ENCODE data around the gene HMGA1. TPM values are rescaled to one million over a fixed set of nuclear protein-coding genes. Genes with fewer than 3 reads are reported as not detected.

HMGA1 gene
- total and polyA plus RNA-seq, 2 of the 13 experiments (the other 11 are each of a cell fraction or from before 2014, with no cell fraction given): 117 to 145 TPM

DNA sequence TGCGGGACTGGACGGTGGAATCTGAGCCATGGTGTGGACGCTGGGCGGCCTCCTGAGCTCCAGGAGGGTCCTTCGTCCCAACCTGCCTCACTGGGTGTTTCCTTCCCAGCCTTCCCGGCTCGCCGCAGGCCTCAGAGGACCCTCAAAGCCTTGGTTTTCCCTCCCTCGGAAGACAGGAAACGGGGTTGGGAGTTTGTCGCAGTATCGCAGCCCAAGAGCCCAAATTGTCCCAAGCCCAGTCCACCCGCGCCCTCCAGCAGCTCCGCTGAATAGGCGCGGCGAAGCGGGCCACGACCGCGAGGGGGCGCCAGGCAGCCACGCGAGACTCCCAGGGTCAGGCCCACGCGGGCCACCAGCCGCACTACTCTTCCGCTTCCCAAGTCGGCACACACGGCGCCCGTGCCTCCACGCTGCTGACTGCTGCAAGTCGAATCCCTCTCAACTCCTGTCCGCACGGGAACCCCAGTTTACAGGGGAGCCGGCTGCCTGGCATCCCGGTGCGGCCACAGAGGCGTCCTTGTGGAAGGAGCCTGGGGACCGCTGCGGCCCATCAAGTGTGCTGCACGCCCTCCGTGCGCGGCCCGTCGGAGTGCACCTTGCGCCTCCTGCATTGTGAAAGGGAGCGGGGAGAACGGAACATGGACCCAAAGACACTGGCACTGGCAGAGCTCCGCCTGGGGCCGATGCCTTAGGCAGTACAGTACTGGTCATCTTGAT, 40.4 kb upstream of the HMGA1 start (continued):
- TF ChIP-seq CSRNP1 (CRISPR knock-in tag; IDR thresholded peaks at IDR 0.05): peak; percentile 82
- TF ChIP-seq ZNF225 (CRISPR knock-in tag; IDR thresholded peaks at IDR 0.05): peak; percentile 76
- peak; percentile 91 for TF ChIP-seq HDAC1 (CRISPR knock-in tag; IDR thresholded peaks at IDR 0.05)
- TF ChIP-seq DMTF1 (CRISPR knock-in tag; IDR thresholded peaks at IDR 0.05): no peak
- no peak for TF ChIP-seq RBAK (CRISPR knock-in tag; IDR thresholded peaks at IDR 0.05)
- no peak for TF ChIP-seq ZNF75D (CRISPR knock-in tag; IDR thresholded peaks at IDR 0.05; ENCODE audit: borderline replicate concordance)
- TF ChIP-seq SOX6 (IDR thresholded peaks at IDR 0.05): no peak
- TF ChIP-seq SOX6 (CRISPR knock-in tag; IDR thresholded peaks at IDR 0.05): peak; percentile 65
- TF ChIP-seq ZBTB20 (CRISPR knock-in tag; IDR thresholded peaks at IDR 0.05; ENCODE audit: borderline replicate concordance, low read depth): 0 out of 2 replicates have a peak, but pooled peaks have one; percentile 40
- TF ChIP-seq ZNF83 (CRISPR knock-in tag; IDR thresholded peaks at IDR 0.05; ENCODE audit: borderline replicate concordance): no peak
- TF ChIP-seq, protein P1, sequence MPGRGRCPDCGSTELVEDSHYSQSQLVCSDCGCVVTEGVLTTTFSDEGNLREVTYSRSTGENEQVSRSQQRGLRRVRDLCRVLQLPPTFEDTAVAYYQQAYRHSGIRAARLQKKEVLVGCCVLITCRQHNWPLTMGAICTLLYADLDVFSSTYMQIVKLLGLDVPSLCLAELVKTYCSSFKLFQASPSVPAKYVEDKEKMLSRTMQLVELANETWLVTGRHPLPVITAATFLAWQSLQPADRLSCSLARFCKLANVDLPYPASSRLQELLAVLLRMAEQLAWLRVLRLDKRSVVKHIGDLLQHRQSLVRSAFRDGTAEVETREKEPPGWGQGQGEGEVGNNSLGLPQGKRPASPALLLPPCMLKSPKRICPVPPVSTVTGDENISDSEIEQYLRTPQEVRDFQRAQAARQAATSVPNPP (CRISPR knock-in tag; IDR thresholded peaks at IDR 0.05): peak; percentile 71; the same call in 1 of the 2 replicates
- TF ChIP-seq HOXD1 (CRISPR knock-in tag; IDR thresholded peaks at IDR 0.05): no peak
- no peak for TF ChIP-seq MAZ (IDR thresholded peaks at IDR 0.05; ENCODE audit: borderline replicate concordance, low read depth, low read length)
- TF ChIP-seq MAZ (CRISPR knock-in tag; IDR thresholded peaks at IDR 0.05; ENCODE audit: low read depth): peak; percentile 39; the same call in 1 of the 2 replicates
- no peak; the same call in 2 of the 3 replicates for TF ChIP-seq MXI1 (IDR thresholded peaks at IDR 0.05; ENCODE audit: borderline replicate concordance, low read depth, low read length)
- no peak; the same call in 1 of the 2 replicates for TF ChIP-seq ZNF33B (CRISPR knock-in tag; IDR thresholded peaks at IDR 0.05)
- TF ChIP-seq ZBTB26 (CRISPR knock-in tag; IDR thresholded peaks at IDR 0.05; ENCODE audit: borderline replicate concordance): no peak
- no peak for TF ChIP-seq FIP1L1 (IDR thresholded peaks at IDR 0.05; ENCODE audit: borderline replicate concordance, insufficient read depth, low read depth, low read length)
- TF ChIP-seq ZNF382 (CRISPR knock-in tag; IDR thresholded peaks at IDR 0.05; ENCODE audit: borderline replicate concordance): no peak
- no peak; the same call in 1 of the 2 replicates for TF ChIP-seq ZNF205 (CRISPR knock-in tag; IDR thresholded peaks at IDR 0.05)
- TF ChIP-seq ZNF33A (CRISPR knock-in tag; IDR thresholded peaks at IDR 0.05; ENCODE audit: borderline replicate concordance): no peak
- peak; percentile 68; the same call in 1 of the 2 replicates for TF ChIP-seq ZNF44 (CRISPR knock-in tag; IDR thresholded peaks at IDR 0.05)

Measured in HepG2 (cell line).